BJ (cell line): Measurements from ENCODE around the gene HDAC9. TPM values are rescaled to one million over a fixed set of nuclear protein-coding genes. Genes with fewer than 3 reads are reported as not detected.
"Not testable (repeated sequence)": the region's sequence is repeated elsewhere in the genome, so short reads cannot be mapped to it uniquely, and the experiment has no call there.

Experiments
- CTCF ChIA-PET: fragments of 350-600 bp; formaldehyde crosslinking; extraction: SDS; loops from one replicate; lab custom pipeline; 2021; ENCODE audit warnings: antibody characterized with exemption, inconsistent platforms; lab: Yijun Ruan, JAX
- POLR2A ChIA-PET: fragments of 300-600 bp; sonication (Branson Sonifier 250); formaldehyde crosslinking; extraction: SDS; loops from one replicate; lab custom pipeline; 2021; ENCODE audit warnings: antibody characterized with exemption; lab: Charles Lee
- DNase-seq: peaks from one replicate; pipeline ENCODE4 v3.0.0-alpha.2; 2011; ENCODE audit warnings: low read depth
- H3K27me3 ChIP-seq: 2 replicates; pipeline ENCODE4 v1.6.0; 2011; ENCODE audit warnings: low read length; ENCODE audit not compliant: control insufficient read depth, insufficient read depth
- H3K36me3 ChIP-seq: 2 replicates; pipeline ENCODE4 v1.5.1; 2011; ENCODE audit warnings: low read length; ENCODE audit not compliant: control insufficient read depth, insufficient read depth
- H3K4me3 ChIP-seq: 2 replicates; pipeline ENCODE4 v1.5.1; 2011; ENCODE audit warnings: low read depth, mild to moderate bottlenecking, control low read depth, low read length
- CTCF ChIP-seq: IDR thresholded peaks from 2 replicates; pipeline ENCODE4 v1.5.1; 2011; ENCODE audit warnings: low read depth, mild to moderate bottlenecking, control low read depth, inconsistent platforms, low read length, moderate library complexity; ENCODE audit not compliant: insufficient read depth
- polyA plus RNA-seq: library from polyadenylated mRNA; depleted of rRNA; stranded (reverse); fragments of >200 nt; gene quantifications from 2 replicates; pipeline ENCODE4 v1.2.3, GENCODE V29; 2011

The HDAC9 gene
- polyA plus RNA-seq, 1 experiment = 14.7 TPM

- Histone ChIP-seq H3K4me3 (no peak overlapping the region), H3K27me3 (no peaks in the 10 kb centered on the region), H3K36me3 (no peaks in the 10 kb centered on the region)
- no peak for TF ChIP-seq CTCF
- DNase-seq = no peak
- CTCF ChIA-PET = no interaction called here
- POLR2A ChIA-PET = no interaction called here
Observed at GRCh38 chr7:19023477-19023876, 527.9 kb downstream of the HDAC9 start.

- CTCF ChIA-PET = no interaction called here
- H3K4me3 ChIP-seq = no peak overlapping the region
- peak; percentile 56 for DNase-seq
Observed at GRCh38 chr7:19024261-19024660, 528.7 kb downstream of the HDAC9 start.

GRCh38 chr7:19026888-19027287 is 531.3 kb downstream of the HDAC9 start:
- ChIA-PET POLR2A (no interaction called here), CTCF (no interaction called here)
- Histone ChIP-seq H3K4me3 (no peak overlapping the region), H3K27me3 (no peaks in the 10 kb centered on the region), H3K36me3 (no peaks in the 10 kb centered on the region)
- no peak for TF ChIP-seq CTCF
- DNase-seq = peak; percentile 26

More at GRCh38 chr7:19024261-19024660, 528.7 kb downstream of the HDAC9 start:
- TF ChIP-seq CTCF = no peak
- POLR2A ChIA-PET = interaction anchor here (0.6 kb wide), 1 partner anchor 336 kb away, joined by 4 read pairs; no protein-coding TSS in a partner anchor
- Histone ChIP-seq H3K36me3 (no peaks in the 10 kb centered on the region), H3K27me3 (no peaks in the 10 kb centered on the region)

GRCh38 chr7:19030281-19030680 is 534.7 kb downstream of the HDAC9 start:
- peak; percentile 70 for DNase-seq
- no peak for TF ChIP-seq CTCF
- POLR2A ChIA-PET = interaction anchor here (0.7 kb wide), 1 partner anchor 11 kb away, joined by 3 read pairs; no protein-coding TSS in a partner anchor
- CTCF ChIA-PET = interaction anchor here (1.6 kb wide), 1 partner anchor 15 kb away, joined by 4 read pairs; no protein-coding TSS in a partner anchor
- Histone ChIP-seq H3K36me3 (no peaks in the 10 kb centered on the region), H3K4me3 (no peak overlapping the region), H3K27me3 (no peaks in the 10 kb centered on the region)

GRCh38 chr7:19032942-19033341 is 537.4 kb downstream of the HDAC9 start:
- CTCF ChIA-PET = not testable (repeated sequence)

GRCh38 chr7:19051767-19052375 is 556.3 kb downstream of the HDAC9 start:
- TF ChIP-seq CTCF = peak; percentile 60
- ChIA-PET CTCF (no interaction called here), POLR2A (no interaction called here)
- DNase-seq = no peak
- Histone ChIP-seq H3K36me3 (no peaks in the 10 kb centered on the region; the same call in 1 of the 2 replicates), H3K27me3 (no peaks in the 10 kb centered on the region), H3K4me3 (no peak overlapping the region)

More at GRCh38 chr7:19032942-19033341, 537.4 kb downstream of the HDAC9 start:
- POLR2A ChIA-PET, H3K4me3 ChIP-seq, H3K36me3 ChIP-seq, H3K27me3 ChIP-seq, DNase-seq: not testable (repeated sequence)
